Spleen (tissue), 7 donors: ENCODE measurements around the gene OR10G7.

Experiments used
- CTCF ChIP-seq, 11 experiments: fragments of 200-600 bp in 7 of 11; fragments of 450-650 bp in 4 of 11; sonication (generic) in 4 of 11; IDR thresholded peaks in 8 of 11; conservative IDR thresholded peaks in 3 of 11; 1 replicate in 7 of 11; 2 replicates in 4 of 11; pipeline versions ENCODE4 v1.4.0 to v1.8.0; 2016 to 2021; ENCODE audit warnings: antibody characterized with exemption in 11 of 11, inconsistent platforms in 4 of 11, mild to moderate bottlenecking in 1 of 11
- POLR2AphosphoS5 ChIP-seq, 3 donors: sonication (generic); formaldehyde crosslinking; IDR thresholded peaks; one replicate each; pipeline ENCODE4 v1.5.1; 2017; ENCODE audit warnings: antibody characterized with exemption in 3 of 3
- donor health status: DM: no; HTN: no; CAD: no; lungs with moderate emphysema.
- donor health status: DM: no; HTN: no; CAD: no.
- donor health status: DM: no; HTN: no; CAD: no.

DNA sequence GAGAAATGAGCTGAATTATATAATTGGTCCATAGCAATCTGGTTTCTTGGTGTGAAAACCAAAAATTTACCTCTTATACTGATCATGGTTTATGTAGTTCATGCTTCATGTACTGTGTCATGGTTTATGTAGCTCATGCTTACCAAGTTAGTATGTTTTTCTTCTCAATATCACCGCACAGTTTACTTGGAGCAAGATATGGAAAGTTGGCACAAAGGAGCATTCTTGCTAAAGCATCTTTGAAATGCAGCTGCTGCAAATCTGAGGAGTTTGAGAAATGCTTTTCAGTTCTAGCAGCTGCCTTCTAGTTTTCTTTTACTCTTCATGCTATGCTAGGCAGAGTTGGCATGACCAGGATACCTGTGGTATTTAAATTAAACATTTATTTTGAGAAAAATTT, 4.5 kb downstream of the OR10G7 start:
- TF ChIP-seq CTCF (IDR thresholded peaks at IDR 0.05 in 8 of 11, conservative IDR thresholded peaks at IDR 0.05 in 3 of 11) (no peak), POLR2AphosphoS5 (IDR thresholded peaks at IDR 0.05) (no peak)
